CD4-positive, alpha-beta T cell (primary cell): ENCODE measurements around the gene CKMT2. TPM values are rescaled to one million over a fixed set of nuclear protein-coding genes. Genes with fewer than 3 reads are reported as not detected.
"Not testable (repeated sequence)": the region's sequence is repeated elsewhere in the genome, so short reads cannot be mapped to it uniquely, and the experiment has no call there.

Experiments
- ATAC-seq: fragments of 200-7000 bp; cut with Tn5 transposase; one replicate; pipeline ENCODE4 v1.10.0; 2022; ENCODE audit warnings: mild to moderate bottlenecking; ENCODE audit not compliant: poor library complexity
- CTCF ChIA-PET: fragments of 350-600 bp; sonication (Branson Sonifier 250); formaldehyde crosslinking; loops from one replicate; lab custom pipeline; 2021; ENCODE audit warnings: antibody characterized with exemption, inconsistent platforms; lab: Charles Lee
- POLR2A ChIA-PET: fragments of 350-600 bp; sonication (Branson Sonifier 250); formaldehyde crosslinking; loops from one replicate; lab custom pipeline; 2021; ENCODE audit warnings: antibody characterized with exemption, inconsistent platforms; lab: Charles Lee
- DNase-seq, 14 experiments: peaks; one replicate each; pipeline ENCODE4 v3.0.0-alpha.2; 2013 to 2020; ENCODE audit warnings: mixed read lengths in 2 of 14
- H3K27ac ChIP-seq, 2 donors: one replicate each; pipeline versions ENCODE4 v1.5.1 to v1.7.0; 2013; ENCODE audit warnings: low read length in 2 of 2, low read depth in 1 of 2, mild to moderate bottlenecking in 1 of 2
- H3K27me3 ChIP-seq, 2 experiments: 1 replicate in 1 of 2; 2 replicates in 1 of 2; pipeline versions ENCODE4 v1.6.1 to v1.7.0; 2013; ENCODE audit warnings: low read length in 2 of 2, control low read depth in 1 of 2, mild to moderate bottlenecking in 1 of 2, moderate library complexity in 1 of 2; ENCODE audit not compliant: insufficient read depth in 2 of 2, control insufficient read depth in 1 of 2
- H3K36me3 ChIP-seq: one replicate; pipeline ENCODE4 v1.6.1; 2013; ENCODE audit warnings: low read length, control low read depth; ENCODE audit not compliant: insufficient read depth
- H3K4me1 ChIP-seq: one replicate; pipeline ENCODE4 v1.6.1; 2013; ENCODE audit warnings: low read length, control low read depth; ENCODE audit not compliant: insufficient read depth
- H3K4me3 ChIP-seq: one replicate; pipeline ENCODE4 v1.5.1; 2013; ENCODE audit warnings: mild to moderate bottlenecking, low read length, moderate library complexity
- H3K9me3 ChIP-seq, 2 experiments: 1 replicate in 1 of 2; 2 replicates in 1 of 2; pipeline versions ENCODE4 v1.6.1 to v1.7.0; 2013; ENCODE audit warnings: low read length in 2 of 2, mild to moderate bottlenecking in 2 of 2, control low read depth in 1 of 2, moderate library complexity in 1 of 2; ENCODE audit not compliant: control insufficient read depth in 1 of 2, insufficient read depth in 1 of 2
- H3K27ac Mint-ChIP-seq: one replicate; pipeline ENCODE4 v1.8.0; 2020; ENCODE audit warnings: mixed read lengths
- H3K27me3 Mint-ChIP-seq: one replicate; pipeline ENCODE4 v1.8.0; 2021; ENCODE audit warnings: mixed read lengths
- H3K36me3 Mint-ChIP-seq: one replicate; pipeline ENCODE4 v1.8.0; 2021; ENCODE audit warnings: low read depth, mixed read lengths
- H3K4me1 Mint-ChIP-seq: one replicate; pipeline ENCODE4 v1.8.0; 2021; ENCODE audit warnings: low read depth, mixed read lengths
- H3K4me3 Mint-ChIP-seq: one replicate; pipeline ENCODE4 v1.8.0; 2020; ENCODE audit warnings: mild to moderate bottlenecking, mixed read lengths
- H3K9me3 Mint-ChIP-seq: one replicate; pipeline ENCODE4 v1.8.0; 2020; ENCODE audit warnings: mixed read lengths
- intact Hi-C, 2 experiments: fragments of 100-400 bp; cut with DNase I in 1 of 2; cut with micrococcal nuclease in 1 of 2; formaldehyde crosslinking; loops; one replicate each; pipeline versions ENCODE4 v1.15.1 to v1.9.0; 2023 to 2025; cut with DNase I, micrococcal nuclease
- total RNA-seq, 174 experiments: library from RNA in 2 of 174; stranded (reverse) in 2 of 174; gene quantifications; one replicate each; pipeline ENCODE4 v1.2.3 and lab custom pipeline; 2021 to 2026
- TF ChIP-seq, protein P1 (sequence below): fragments of 200-600 bp; IDR thresholded peaks from one replicate; pipeline ENCODE4 v1.8.0; 2022; ENCODE audit warnings: antibody characterized with exemption, mild to moderate bottlenecking

The CKMT2 gene
- total RNA-seq, 2 experiments from 2014 or later = 0.17 to 0.27 TPM

DNA sequence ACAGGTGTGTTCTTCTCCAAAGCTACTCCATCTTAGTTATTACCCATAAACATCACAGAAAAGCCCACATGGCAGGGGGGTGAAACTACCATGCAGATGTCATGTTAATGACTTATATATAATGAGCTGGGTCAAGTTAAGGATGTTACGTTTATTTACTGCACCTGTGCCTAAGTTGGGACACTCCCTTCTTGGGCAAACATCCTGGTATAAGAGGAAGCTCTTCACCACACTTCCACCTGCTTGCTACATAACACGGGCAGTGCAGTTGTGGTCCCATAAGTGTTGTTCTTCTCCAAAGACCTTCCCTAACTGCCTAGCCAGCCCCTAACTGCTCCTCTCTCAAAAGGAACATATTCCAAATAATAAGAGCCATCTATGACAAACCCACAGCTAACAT lies 59.0 kb downstream of the CKMT2 start:
- Histone ChIP-seq H3K27me3 (no peaks in the 10 kb centered on the region), H3K27ac (no peak overlapping the region), H3K9me3 (peaks cover 0 to 7% of the 10 kb centered on the region in 2 experiments), H3K36me3 (no peaks in the 10 kb centered on the region), H3K4me3 (no peak overlapping the region), H3K4me1 (peaks cover 13% of the 10 kb centered on the region)
- peaks cover 48% of the 10 kb centered on the region for H3K36me3 Mint-ChIP-seq
- DNase-seq (peak in 1 of 14 experiments; percentile 38), ATAC-seq (no peak)
- CTCF ChIA-PET = interaction anchor here (1.4 kb wide), 1 partner anchor 12 kb away, joined by 3 read pairs; no protein-coding TSS in a partner anchor
- peaks cover 60% of the 10 kb centered on the region for H3K4me1 Mint-ChIP-seq
- POLR2A ChIA-PET = interaction anchor here (0.7 to 1.3 kb wide), 3 partner anchors 9 to 50 kb away, joined by 4 to 5 read pairs (median 4); partner anchors contain the start of gene ZCCHC9
- no peaks in the 10 kb centered on the region for H3K27me3 Mint-ChIP-seq
- TF ChIP-seq, protein P1, sequence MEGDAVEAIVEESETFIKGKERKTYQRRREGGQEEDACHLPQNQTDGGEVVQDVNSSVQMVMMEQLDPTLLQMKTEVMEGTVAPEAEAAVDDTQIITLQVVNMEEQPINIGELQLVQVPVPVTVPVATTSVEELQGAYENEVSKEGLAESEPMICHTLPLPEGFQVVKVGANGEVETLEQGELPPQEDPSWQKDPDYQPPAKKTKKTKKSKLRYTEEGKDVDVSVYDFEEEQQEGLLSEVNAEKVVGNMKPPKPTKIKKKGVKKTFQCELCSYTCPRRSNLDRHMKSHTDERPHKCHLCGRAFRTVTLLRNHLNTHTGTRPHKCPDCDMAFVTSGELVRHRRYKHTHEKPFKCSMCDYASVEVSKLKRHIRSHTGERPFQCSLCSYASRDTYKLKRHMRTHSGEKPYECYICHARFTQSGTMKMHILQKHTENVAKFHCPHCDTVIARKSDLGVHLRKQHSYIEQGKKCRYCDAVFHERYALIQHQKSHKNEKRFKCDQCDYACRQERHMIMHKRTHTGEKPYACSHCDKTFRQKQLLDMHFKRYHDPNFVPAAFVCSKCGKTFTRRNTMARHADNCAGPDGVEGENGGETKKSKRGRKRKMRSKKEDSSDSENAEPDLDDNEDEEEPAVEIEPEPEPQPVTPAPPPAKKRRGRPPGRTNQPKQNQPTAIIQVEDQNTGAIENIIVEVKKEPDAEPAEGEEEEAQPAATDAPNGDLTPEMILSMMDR = no peak
- intact Hi-C loops = no loop called here
- no peak overlapping the region for H3K4me3 Mint-ChIP-seq
- no peak overlapping the region for H3K27ac Mint-ChIP-seq
- peaks cover 12% of the 10 kb centered on the region for H3K9me3 Mint-ChIP-seq

GRCh38 chr5:81294021-81294420 lies 60.9 kb downstream of the CKMT2 start:
- H3K27ac ChIP-seq, H3K4me3 Mint-ChIP-seq, H3K27me3 Mint-ChIP-seq, H3K27me3 ChIP-seq, H3K4me3 ChIP-seq, H3K9me3 ChIP-seq, DNase-seq, intact Hi-C loops, H3K27ac Mint-ChIP-seq, CTCF ChIA-PET, H3K36me3 ChIP-seq, ATAC-seq, POLR2A ChIA-PET: not testable (repeated sequence)
- Mint-ChIP-seq H3K9me3 (peaks cover 12% of the 10 kb centered on the region), H3K4me1 (peaks cover 68% of the 10 kb centered on the region), H3K36me3 (peaks cover 51% of the 10 kb centered on the region)
- H3K4me1 ChIP-seq = peaks cover 10% of the 10 kb centered on the region

GRCh38 chr5:81297531-81297930 lies 64.4 kb downstream of the CKMT2 start:
- Mint-ChIP-seq H3K4me1 (peaks cover 62% of the 10 kb centered on the region), H3K36me3 (peaks cover 24% of the 10 kb centered on the region), H3K4me3 (no peak overlapping the region), H3K9me3 (peaks cover 3% of the 10 kb centered on the region), H3K27ac (no peak overlapping the region), H3K27me3 (no peaks in the 10 kb centered on the region)
- Histone ChIP-seq H3K36me3 (no peaks in the 10 kb centered on the region), H3K9me3 (peaks cover 0 to 6% of the 10 kb centered on the region in 2 experiments), H3K27ac (no peak overlapping the region), H3K4me3 (no peak overlapping the region), H3K4me1 (peaks cover 23% of the 10 kb centered on the region), H3K27me3 (no peaks in the 10 kb centered on the region)
- ChIA-PET CTCF (no interaction called here), POLR2A (no interaction called here)
- ATAC-seq = no peak
- TF ChIP-seq, protein P1 = no peak
- intact Hi-C loops = no loop called here
- no peak for DNase-seq

- peaks cover 60% of the 10 kb centered on the region for H3K4me1 Mint-ChIP-seq
- H3K4me3 ChIP-seq = peak overlapping the region; percentile 92
- peak overlapping the region; percentile 94 for H3K4me3 Mint-ChIP-seq
- peaks cover 23% of the 10 kb centered on the region for H3K36me3 Mint-ChIP-seq
- H3K27me3 ChIP-seq = no peaks in the 10 kb centered on the region
- no peaks in the 10 kb centered on the region for H3K27me3 Mint-ChIP-seq
- TF ChIP-seq, protein P1 = no peak
- H3K27ac Mint-ChIP-seq = peak overlapping the region; percentile 91
- ATAC-seq = no peak
- H3K9me3 ChIP-seq = no peaks in the 10 kb centered on the region
- peak overlapping the region; percentile 84 for H3K27ac ChIP-seq
- no peak for DNase-seq
- ChIA-PET CTCF (interaction anchor here (1.5 kb wide), 1 partner anchor 9 kb away, joined by 4 read pairs; no protein-coding TSS in a partner anchor), POLR2A (interaction anchor here (1.0 to 2.8 kb wide), 4 partner anchors 8 to 977 kb away, joined by 4 to 12 read pairs (median 6); partner anchors contain the start of genes RPS23 and SSBP2)
- H3K9me3 Mint-ChIP-seq = no peaks in the 10 kb centered on the region
- H3K4me1 ChIP-seq = peaks cover 25% of the 10 kb centered on the region
- intact Hi-C loops = loop anchor here (5.0 to 10.0 kb wide), 8 partner anchors 554 to 1786 kb away; partner anchors contain the start of genes ATG10 (in 1 of the 2), HOMER1 (in 1 of the 2), RPS23 (in 1 of the 2) and TENT2 (in 1 of the 2)
- H3K36me3 ChIP-seq = peaks cover 7% of the 10 kb centered on the region
These were observed 67.8 kb downstream of the CKMT2 start for GRCh38 chr5:81300921-81301270.
